MM.1S (cell line): Measurements from ENCODE around the gene SMKR1.

Source experiments
- EZH2 ChIP-seq: fragments of 300-600 bp; sonication (generic); optimal IDR thresholded peaks from 2 replicates; pipeline ENCODE3; 2017; ENCODE audit warnings: low read depth, mild to moderate bottlenecking, antibody characterized with exemption, low read length, mixed read lengths
- EZH2phosphoT487 ChIP-seq: fragments of 300-600 bp; sonication (generic); IDR thresholded peaks from 2 replicates; pipeline ENCODE4 v1.6.1; 2018; ENCODE audit warnings: antibody characterized with exemption, low read length
- TF ChIP-seq, protein P1 (sequence below): fragments of 300-600 bp; sonication (generic); IDR thresholded peaks from 2 replicates; pipeline ENCODE4 v1.5.1; 2016; ENCODE audit warnings: antibody characterized with exemption, low read length, mixed read lengths

DNA sequence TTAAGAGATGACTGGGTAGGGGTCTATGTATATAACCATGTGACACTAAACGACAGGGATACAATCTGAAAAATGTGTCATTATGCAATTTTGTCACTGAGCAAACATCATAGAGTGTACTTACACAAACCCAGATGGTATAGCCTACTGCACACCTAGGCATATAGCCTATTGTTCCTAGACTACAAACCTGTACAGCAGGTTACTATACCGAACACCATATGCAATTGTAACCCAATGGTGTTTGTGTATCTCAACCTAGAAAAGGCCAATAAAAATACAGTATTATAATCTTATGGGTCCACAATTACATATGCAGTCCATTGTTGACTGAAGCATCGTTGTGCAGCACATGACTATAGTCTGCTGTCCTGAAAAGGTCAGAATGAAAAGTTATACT, 45.2 kb upstream of the SMKR1 start:
- TF ChIP-seq, protein P1, sequence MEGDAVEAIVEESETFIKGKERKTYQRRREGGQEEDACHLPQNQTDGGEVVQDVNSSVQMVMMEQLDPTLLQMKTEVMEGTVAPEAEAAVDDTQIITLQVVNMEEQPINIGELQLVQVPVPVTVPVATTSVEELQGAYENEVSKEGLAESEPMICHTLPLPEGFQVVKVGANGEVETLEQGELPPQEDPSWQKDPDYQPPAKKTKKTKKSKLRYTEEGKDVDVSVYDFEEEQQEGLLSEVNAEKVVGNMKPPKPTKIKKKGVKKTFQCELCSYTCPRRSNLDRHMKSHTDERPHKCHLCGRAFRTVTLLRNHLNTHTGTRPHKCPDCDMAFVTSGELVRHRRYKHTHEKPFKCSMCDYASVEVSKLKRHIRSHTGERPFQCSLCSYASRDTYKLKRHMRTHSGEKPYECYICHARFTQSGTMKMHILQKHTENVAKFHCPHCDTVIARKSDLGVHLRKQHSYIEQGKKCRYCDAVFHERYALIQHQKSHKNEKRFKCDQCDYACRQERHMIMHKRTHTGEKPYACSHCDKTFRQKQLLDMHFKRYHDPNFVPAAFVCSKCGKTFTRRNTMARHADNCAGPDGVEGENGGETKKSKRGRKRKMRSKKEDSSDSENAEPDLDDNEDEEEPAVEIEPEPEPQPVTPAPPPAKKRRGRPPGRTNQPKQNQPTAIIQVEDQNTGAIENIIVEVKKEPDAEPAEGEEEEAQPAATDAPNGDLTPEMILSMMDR: no peak
- TF ChIP-seq EZH2: no peak
- no peak for TF ChIP-seq EZH2phosphoT487
